Upper lobe of left lung (tissue), 4 donors: ENCODE data around the gene COMMD4.

Experiments used
- CTCF ChIP-seq, 6 experiments: fragments of 450-650 bp in 4 of 6; fragments of 200-600 bp in 2 of 6; sonication (generic) in 2 of 6; IDR thresholded peaks; one replicate each; pipeline ENCODE4 v1.5.1; 2016 to 2019; ENCODE audit warnings: antibody characterized with exemption in 6 of 6
- POLR2A ChIP-seq, 4 donors: fragments of 450-650 bp; IDR thresholded peaks; one replicate each; pipeline ENCODE4 v1.5.1; 2016 to 2017; ENCODE audit warnings: antibody characterized with exemption in 4 of 4, mild to moderate bottlenecking in 2 of 4
- POLR2AphosphoS5 ChIP-seq, 2 donors: sonication (generic); formaldehyde crosslinking; IDR thresholded peaks; one replicate each; pipeline ENCODE4 v1.5.1; 2017; ENCODE audit warnings: antibody characterized with exemption in 2 of 2

- TF ChIP-seq CTCF (IDR thresholded peaks at IDR 0.05) (no peak), POLR2AphosphoS5 (IDR thresholded peaks at IDR 0.05) (no peak), POLR2A (IDR thresholded peaks at IDR 0.05) (no peak)
Measured at GRCh38 chr15:75348034-75348561, 12.2 kb downstream of the COMMD4 start.
